ENCODE data around the gene ZRANB1.

ZRANB1 gene

DNA sequence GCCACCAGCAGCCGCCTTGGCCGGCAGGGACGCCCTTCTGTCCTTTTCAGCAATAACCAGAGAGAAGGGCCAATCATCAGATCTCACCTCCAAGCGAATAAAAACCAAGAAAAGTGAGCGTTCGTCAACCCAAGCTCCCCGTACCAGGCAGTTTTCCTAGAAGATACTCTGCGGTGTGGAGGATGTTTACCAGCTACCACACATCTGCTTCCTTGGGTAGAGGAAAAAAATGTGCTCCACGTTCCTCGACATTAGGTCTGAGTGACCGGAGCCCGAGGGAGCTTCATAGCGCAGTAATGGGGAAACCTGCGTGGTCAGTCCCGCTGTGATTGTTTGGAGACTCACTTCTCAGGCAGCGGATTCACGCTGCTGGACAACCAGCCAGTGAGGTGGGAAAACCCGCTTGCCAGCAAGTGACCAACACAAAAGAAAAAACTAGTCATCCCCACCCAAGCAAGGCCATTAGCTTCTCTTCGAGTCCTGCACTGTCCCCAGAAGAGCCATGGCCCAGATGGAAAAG lies 73.0 kb downstream of the ZRANB1 start:
- Histone ChIP-seq H3K36me3 (ENCODE audit: insufficient read depth, low read length) (peaks cover 49% of the 10 kb centered on the region), H3K9ac (ENCODE audit: low read depth, low read length) (no peak overlapping the region), H3K27me3 (ENCODE audit: insufficient read depth, low read length) (no peaks in the 10 kb centered on the region), H3K9me3 (ENCODE audit: insufficient read depth, low read depth, low read length) (peaks cover 1% of the 10 kb centered on the region; the same call in 1 of the 2 replicates), H3K4me3 (ENCODE audit: low read length) (no peak overlapping the region), H3K4me1 (ENCODE audit: insufficient read depth, low read length) (peaks cover 7% of the 10 kb centered on the region; the same call in 1 of the 2 replicates), H3K27ac (ENCODE audit: low read depth, low read length) (no peak overlapping the region)
- WGBS = 97% methylated on average over 19 of the region's 19 CpGs

DNA sequence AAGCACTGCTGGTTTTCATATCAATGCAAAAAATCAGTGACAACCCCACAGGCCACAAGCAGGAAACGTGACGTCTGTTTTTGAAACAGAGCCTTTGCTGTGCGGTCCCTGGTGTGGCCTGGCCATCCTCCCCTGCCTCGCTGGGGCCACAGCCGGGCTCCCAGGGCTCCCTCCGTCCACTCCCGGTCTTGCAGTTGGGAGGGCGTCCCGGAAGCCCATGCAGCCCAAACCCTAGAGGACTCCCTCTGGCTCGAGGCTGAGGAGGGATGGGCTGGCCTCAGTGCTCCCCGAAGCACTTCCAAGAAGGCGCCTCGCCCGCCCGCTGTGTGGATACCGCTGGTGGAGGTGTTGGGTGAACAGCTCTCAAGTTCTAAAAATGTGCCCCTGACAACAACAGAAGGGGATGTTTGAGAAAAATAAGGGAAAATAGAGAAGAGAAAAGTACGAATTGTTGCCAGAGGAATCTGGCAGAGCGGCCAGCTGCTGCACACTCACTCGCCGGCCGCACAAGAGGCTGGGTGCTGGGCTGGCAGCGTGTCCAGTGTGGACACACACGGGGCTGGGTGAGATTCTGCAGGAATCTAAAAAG lies 73.5 kb downstream of the ZRANB1 start:
- Histone ChIP-seq H3K36me3 (ENCODE audit: insufficient read depth, low read length) (peaks cover 53% of the 10 kb centered on the region), H3K27me3 (ENCODE audit: insufficient read depth, low read length) (no peaks in the 10 kb centered on the region), H3K4me1 (ENCODE audit: insufficient read depth, low read length) (0 out of 2 replicates have a peak, but pooled peaks cover 2% of the 10 kb centered on the region), H3K4me3 (ENCODE audit: low read length) (no peak overlapping the region), H3K9me3 (ENCODE audit: insufficient read depth, low read depth, low read length) (peaks cover 4% of the 10 kb centered on the region; the same call in 1 of the 2 replicates), H3K27ac (ENCODE audit: low read depth, low read length) (no peak overlapping the region), H3K9ac (ENCODE audit: low read depth, low read length) (no peak overlapping the region)
- 96% methylated on average over 23 of the region's 23 CpGs for WGBS

DNA sequence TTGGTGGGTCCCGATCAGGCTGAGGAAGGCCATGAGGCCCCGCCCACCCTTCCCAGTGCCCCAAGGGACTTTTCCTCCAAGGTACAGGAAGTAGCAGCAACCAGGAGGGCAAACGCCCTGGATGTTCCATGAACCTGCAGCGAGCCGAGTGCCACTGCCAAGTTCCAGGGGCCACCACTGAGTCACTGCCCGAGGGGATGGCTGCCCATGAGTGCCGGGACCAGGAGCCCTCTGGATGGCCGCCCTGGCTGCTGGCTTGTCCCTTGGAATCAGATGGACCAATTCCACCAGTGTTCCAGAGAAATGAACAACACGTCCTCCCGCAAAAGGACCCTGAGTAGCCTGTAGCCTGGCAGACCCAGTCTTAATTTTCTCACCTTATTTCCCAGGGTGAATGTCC lies 74.2 kb downstream of the ZRANB1 start:
- no peaks in the 10 kb centered on the region for H3K27me3 ChIP-seq (ENCODE audit: insufficient read depth, low read length)
- H3K9ac ChIP-seq (ENCODE audit: low read depth, low read length) = no peak overlapping the region
- H3K9me3 ChIP-seq (ENCODE audit: insufficient read depth, low read depth, low read length) = peaks cover 10% of the 10 kb centered on the region; the same call in 1 of the 2 replicates
- 0 out of 2 replicates have a peak, but pooled peaks cover 2% of the 10 kb centered on the region for H3K4me1 ChIP-seq (ENCODE audit: insufficient read depth, low read length)
- 91% methylated on average over 10 of the region's 10 CpGs for WGBS
- no peak overlapping the region for H3K27ac ChIP-seq (ENCODE audit: low read depth, low read length)
- H3K36me3 ChIP-seq (ENCODE audit: insufficient read depth, low read length) = peaks cover 60% of the 10 kb centered on the region
- H3K4me3 ChIP-seq (ENCODE audit: low read length) = no peak overlapping the region

DNA sequence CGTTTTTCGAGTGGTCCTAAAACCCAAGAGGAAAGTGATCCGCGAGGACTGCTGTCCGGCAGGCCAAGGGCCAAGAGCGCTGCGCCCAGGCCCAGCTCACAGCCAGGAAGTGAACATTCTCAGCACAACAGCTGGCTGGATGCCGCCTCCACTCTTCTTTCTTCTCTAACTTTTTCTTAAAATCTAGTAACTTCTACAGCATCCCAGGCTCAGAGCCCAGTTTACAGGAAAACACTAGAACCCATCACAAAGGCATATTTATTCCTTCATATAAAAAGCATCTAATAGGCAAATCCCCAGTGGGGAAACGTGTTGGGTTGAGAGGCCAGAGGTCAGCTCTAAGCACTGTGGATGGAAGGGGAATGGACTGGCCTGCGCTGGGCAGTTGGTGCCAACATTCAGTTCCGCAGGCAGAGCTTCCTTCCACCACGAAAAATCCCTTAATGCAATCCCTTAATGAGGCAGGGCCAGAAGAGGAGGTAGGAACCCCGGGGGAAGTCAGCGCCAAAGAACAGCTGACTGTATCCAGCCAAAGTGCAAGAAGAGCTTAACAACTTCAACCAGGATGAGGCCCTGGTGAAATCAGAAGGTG lies 74.8 kb downstream of the ZRANB1 start:
- Histone ChIP-seq H3K4me1 (ENCODE audit: insufficient read depth, low read length) (0 out of 2 replicates have a peak, but pooled peaks cover 2% of the 10 kb centered on the region), H3K4me3 (ENCODE audit: low read length) (no peak overlapping the region), H3K27me3 (ENCODE audit: insufficient read depth, low read length) (no peaks in the 10 kb centered on the region), H3K36me3 (ENCODE audit: insufficient read depth, low read length) (peaks cover 64% of the 10 kb centered on the region), H3K9ac (ENCODE audit: low read depth, low read length) (no peak overlapping the region), H3K27ac (ENCODE audit: low read depth, low read length) (no peak overlapping the region), H3K9me3 (ENCODE audit: insufficient read depth, low read depth, low read length) (peaks cover 10% of the 10 kb centered on the region; the same call in 1 of the 2 replicates)
- 90% methylated on average over 14 of the region's 14 CpGs for WGBS

DNA sequence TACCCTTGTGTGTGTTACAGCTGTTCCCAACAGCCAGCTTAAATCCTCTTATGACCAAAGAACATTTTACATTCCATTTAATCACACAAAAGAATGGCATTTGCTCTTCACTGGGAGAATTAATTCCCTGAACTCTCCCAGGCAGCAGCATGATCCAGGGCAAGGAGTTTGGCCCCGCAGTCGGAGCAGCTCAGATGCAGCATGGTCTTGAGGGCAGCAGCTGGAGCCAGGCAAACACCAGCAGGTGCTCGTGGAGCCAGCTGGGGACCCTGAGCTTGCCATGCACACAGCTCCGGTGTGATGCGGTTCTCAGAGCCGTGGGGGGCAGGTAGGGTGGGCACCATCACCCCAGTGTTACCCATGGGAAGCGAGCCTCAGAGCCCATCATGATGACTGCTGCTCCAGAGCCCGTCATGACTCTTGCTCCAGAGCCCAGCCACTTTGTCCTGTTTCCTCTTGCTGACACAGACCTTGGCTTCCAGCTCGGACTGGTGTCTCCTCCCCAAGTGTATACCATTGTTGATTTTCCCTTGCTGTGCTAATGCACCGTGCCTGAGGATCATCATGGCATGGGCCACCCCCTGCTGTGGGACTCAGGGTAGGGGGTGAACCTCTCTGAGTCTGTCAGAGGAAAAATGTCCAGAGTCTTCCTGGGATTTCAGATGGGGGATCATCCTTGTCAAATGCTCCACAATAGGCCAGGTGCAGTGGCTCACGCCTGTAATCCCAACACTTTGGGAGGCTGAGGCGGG lies 75.8 kb downstream of the ZRANB1 start:
- H3K4me3 ChIP-seq (ENCODE audit: low read length) = no peak overlapping the region
- 0 out of 2 replicates have a peak, but pooled peaks cover 2% of the 10 kb centered on the region for H3K4me1 ChIP-seq (ENCODE audit: insufficient read depth, low read length)
- H3K36me3 ChIP-seq (ENCODE audit: insufficient read depth, low read length) = peaks cover 66% of the 10 kb centered on the region
- H3K9ac ChIP-seq (ENCODE audit: low read depth, low read length) = no peak overlapping the region
- peaks cover 10% of the 10 kb centered on the region; the same call in 1 of the 2 replicates for H3K9me3 ChIP-seq (ENCODE audit: insufficient read depth, low read depth, low read length)
- 93% methylated on average over 12 of the region's 12 CpGs for whole genome bisulfite sequencing
- H3K27ac ChIP-seq (ENCODE audit: low read depth, low read length) = no peak overlapping the region
- H3K27me3 ChIP-seq (ENCODE audit: insufficient read depth, low read length) = no peaks in the 10 kb centered on the region

DNA sequence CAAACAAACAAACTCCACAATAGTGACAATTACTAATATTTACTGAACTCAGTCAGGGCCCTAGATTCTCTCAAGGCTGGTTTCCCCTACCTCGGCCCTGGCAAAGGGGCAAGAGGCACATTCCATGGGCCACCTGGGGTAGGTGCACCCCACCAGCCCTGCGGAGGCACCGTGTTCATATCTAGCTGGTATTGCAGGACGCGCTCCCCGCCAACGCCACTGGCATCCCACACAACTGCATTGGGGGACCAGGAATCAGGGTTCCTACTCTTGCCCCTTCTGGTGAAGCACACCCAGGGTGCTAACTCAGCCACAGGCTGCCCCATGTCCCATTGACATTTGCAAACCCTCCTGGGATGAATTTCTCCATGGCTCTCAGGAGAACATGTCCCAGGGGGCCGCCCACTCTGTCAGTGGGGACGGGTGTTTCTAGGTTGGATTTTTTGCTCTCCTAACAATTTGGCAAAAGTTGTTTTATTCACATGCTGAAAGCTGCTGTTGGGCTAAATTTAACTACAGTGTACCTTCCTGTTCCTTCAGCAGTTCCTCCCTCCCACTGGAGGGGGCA lies 76.7 kb downstream of the ZRANB1 start:
- no peak overlapping the region for H3K27ac ChIP-seq (ENCODE audit: low read depth, low read length)
- H3K4me3 ChIP-seq (ENCODE audit: low read length) = no peak overlapping the region
- 0 out of 2 replicates have a peak, but pooled peaks cover 2% of the 10 kb centered on the region for H3K4me1 ChIP-seq (ENCODE audit: insufficient read depth, low read length)
- no peaks in the 10 kb centered on the region for H3K27me3 ChIP-seq (ENCODE audit: insufficient read depth, low read length)
- WGBS = 93% methylated on average over 9 of the region's 9 CpGs
- H3K9me3 ChIP-seq (ENCODE audit: insufficient read depth, low read depth, low read length) = peaks cover 10% of the 10 kb centered on the region; the same call in 1 of the 2 replicates
- H3K9ac ChIP-seq (ENCODE audit: low read depth, low read length) = no peak overlapping the region
- peaks cover 68% of the 10 kb centered on the region for H3K36me3 ChIP-seq (ENCODE audit: insufficient read depth, low read length)

DNA sequence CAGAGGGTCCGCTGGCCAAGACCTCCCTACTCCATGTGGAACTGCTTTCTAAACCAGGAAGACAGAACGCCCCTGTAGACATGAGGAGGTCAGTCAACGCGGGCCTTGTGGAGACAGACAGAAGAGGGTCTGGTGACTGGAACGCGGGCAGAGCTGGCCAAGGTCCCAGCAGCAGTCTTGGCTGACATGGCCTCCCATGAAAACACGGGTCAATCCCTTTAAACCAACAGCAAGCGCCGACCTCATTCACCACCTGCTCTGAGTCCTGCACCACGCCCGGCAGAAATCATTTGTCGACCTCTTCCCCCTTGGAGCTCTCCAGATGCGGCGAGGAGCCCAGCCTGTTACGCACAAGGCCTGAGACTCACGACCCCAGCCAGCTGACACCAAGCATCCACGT lies 78.5 kb downstream of the ZRANB1 start:
- peaks cover 10% of the 10 kb centered on the region; the same call in 1 of the 2 replicates for H3K9me3 ChIP-seq (ENCODE audit: insufficient read depth, low read depth, low read length)
- 95% methylated on average over 17 of the region's 17 CpGs for WGBS

DNA sequence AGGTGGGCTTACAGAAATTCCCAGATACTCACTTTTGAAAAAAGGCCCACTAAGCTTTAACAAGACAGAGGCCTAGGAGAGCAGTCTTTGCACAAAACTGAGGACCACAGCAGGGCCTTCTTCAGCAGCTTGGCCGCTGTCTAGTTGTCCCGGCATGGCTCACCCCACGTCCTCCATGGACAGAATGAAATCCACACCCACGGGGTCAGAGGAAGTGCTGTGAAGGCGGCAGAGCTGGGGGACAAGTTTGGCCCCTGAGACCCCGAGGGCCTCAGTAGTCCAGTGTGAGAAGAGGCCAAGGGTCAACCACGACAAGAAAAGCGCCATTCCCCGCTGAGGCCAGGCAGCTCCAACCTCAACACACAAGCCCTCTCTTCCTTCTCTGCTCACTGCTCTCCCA lies 78.9 kb downstream of the ZRANB1 start:
- no peaks in the 10 kb centered on the region for H3K27me3 ChIP-seq (ENCODE audit: insufficient read depth, low read length)
- peaks cover 75% of the 10 kb centered on the region for H3K36me3 ChIP-seq (ENCODE audit: insufficient read depth, low read length)
- no peak overlapping the region for H3K27ac ChIP-seq (ENCODE audit: low read depth, low read length)
- 0 out of 2 replicates have a peak, but pooled peaks cover 2% of the 10 kb centered on the region for H3K4me1 ChIP-seq (ENCODE audit: insufficient read depth, low read length)
- H3K9ac ChIP-seq (ENCODE audit: low read depth, low read length) = no peak overlapping the region
- WGBS = 97% methylated on average over 9 of the region's 9 CpGs
- no peak overlapping the region for H3K4me3 ChIP-seq (ENCODE audit: low read length)
- H3K9me3 ChIP-seq (ENCODE audit: insufficient read depth, low read depth, low read length) = peaks cover 10% of the 10 kb centered on the region; the same call in 1 of the 2 replicates

More for the DNA sequence above, 78.5 kb downstream of the ZRANB1 start:
- H3K36me3 ChIP-seq (ENCODE audit: insufficient read depth, low read length) = peaks cover 70% of the 10 kb centered on the region
- 0 out of 2 replicates have a peak, but pooled peaks cover 2% of the 10 kb centered on the region for H3K4me1 ChIP-seq (ENCODE audit: insufficient read depth, low read length)
- H3K27ac ChIP-seq (ENCODE audit: low read depth, low read length) = no peak overlapping the region
- no peak overlapping the region for H3K9ac ChIP-seq (ENCODE audit: low read depth, low read length)
- H3K4me3 ChIP-seq (ENCODE audit: low read length) = no peak overlapping the region
- no peaks in the 10 kb centered on the region for H3K27me3 ChIP-seq (ENCODE audit: insufficient read depth, low read length)

DNA sequence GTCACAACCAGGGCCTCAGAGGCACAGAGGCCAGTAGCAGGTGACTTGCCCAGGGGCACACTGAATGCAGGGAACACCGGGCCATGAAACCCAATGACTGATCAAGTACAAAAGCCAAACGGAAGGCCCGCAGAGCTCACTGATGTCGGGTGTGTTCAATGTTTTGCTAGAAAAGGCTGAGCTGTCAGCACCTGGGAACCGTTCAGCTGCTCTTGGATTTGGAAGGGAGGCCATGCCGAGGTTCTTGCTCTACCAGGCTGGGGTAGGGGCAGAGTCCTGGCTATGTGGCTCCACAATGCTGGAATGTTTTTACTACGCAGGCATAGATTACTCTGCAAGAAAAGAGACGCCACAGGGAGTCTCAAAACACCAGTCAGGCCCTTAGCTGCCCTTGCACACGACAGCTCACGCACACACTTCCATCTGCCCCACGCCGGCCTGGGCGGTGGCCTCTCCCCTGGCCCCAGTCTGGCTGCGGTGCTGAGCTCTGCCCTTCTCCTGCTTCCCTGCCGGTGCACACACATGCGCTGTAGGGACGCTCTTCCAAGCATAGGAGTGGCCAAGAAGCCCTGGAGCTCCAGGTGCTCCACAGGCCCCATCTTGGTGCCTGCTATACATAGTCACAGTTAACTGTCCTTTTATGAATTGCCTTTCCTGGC lies 79.9 kb downstream of the ZRANB1 start:
- H3K27me3 ChIP-seq (ENCODE audit: insufficient read depth, low read length) = no peaks in the 10 kb centered on the region
- no peak overlapping the region for H3K9ac ChIP-seq (ENCODE audit: low read depth, low read length)
- no peak overlapping the region for H3K27ac ChIP-seq (ENCODE audit: low read depth, low read length)
- H3K36me3 ChIP-seq (ENCODE audit: insufficient read depth, low read length) = peaks cover 83% of the 10 kb centered on the region
- 89% methylated on average over 17 of the region's 17 CpGs for WGBS
- 0 out of 2 replicates have a peak, but pooled peaks cover 2% of the 10 kb centered on the region for H3K4me1 ChIP-seq (ENCODE audit: insufficient read depth, low read length)
- H3K9me3 ChIP-seq (ENCODE audit: insufficient read depth, low read depth, low read length) = peaks cover 10% of the 10 kb centered on the region; the same call in 1 of the 2 replicates
- H3K4me3 ChIP-seq (ENCODE audit: low read length) = no peak overlapping the region

DNA sequence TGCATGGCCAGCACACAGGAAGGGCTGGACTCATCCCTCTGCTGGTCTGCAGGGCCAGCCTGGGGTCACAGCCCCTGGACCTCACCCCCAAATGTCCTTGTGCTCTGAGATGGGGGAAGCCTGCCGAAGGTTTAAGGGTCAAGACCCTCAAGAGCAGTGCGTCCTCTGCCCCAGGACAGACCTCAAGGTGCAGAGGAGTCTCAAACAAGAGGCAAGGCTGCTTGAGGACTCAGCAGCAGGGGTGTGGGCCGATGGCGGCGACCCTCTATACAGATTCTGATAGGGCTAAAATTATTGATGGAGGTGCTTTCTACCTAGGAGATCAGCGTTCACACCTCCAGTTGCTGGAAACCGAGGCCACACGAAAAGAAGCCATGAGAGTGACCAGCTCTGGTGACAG lies 80.7 kb downstream of the ZRANB1 start:
- Histone ChIP-seq H3K9me3 (ENCODE audit: insufficient read depth, low read depth, low read length) (peaks cover 10% of the 10 kb centered on the region; the same call in 1 of the 2 replicates), H3K4me1 (ENCODE audit: insufficient read depth, low read length) (0 out of 2 replicates have a peak, but pooled peaks cover 2% of the 10 kb centered on the region), H3K27me3 (ENCODE audit: insufficient read depth, low read length) (no peaks in the 10 kb centered on the region), H3K27ac (ENCODE audit: low read depth, low read length) (no peak overlapping the region), H3K36me3 (ENCODE audit: insufficient read depth, low read length) (peaks cover 83% of the 10 kb centered on the region), H3K4me3 (ENCODE audit: low read length) (no peak overlapping the region), H3K9ac (ENCODE audit: low read depth, low read length) (no peak overlapping the region)
- 89% methylated on average over 8 of the region's 8 CpGs for WGBS
